ENCODE measurements around the gene HRK.

DNA sequence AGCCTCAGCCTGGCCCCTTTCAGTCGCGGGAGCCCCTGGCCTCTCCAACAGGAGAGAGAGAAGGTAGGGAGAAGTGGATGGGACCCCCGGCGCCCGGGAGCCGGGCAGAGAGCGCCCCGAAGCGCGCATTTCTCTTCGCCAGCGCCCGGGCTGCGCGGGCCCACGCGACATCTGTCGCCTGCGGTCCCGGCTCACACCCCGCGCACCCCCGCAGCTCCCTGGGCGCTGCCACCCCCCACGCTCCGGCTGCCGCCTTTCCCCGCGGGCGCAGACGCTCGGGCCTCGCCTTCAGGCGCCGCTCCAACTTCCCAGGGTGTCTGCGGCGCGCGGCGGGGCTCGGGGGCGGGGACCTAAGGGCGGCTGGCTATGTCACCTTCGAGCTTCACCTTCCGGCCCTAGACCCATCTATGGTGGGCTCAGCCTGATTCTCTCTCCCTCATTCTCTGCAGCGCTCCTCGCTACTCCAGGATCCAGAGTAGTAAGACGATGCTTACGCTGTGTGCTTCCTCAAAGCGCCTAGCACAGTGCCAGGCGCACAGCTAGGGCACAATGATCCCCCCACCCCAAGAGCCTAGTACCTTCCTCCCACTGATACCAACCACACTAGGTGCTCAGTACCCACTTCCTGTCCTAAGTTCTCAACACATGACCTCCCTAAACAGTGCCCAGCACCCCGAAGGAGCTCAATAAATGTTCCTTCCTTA lies 1.6 kb downstream of the HRK start:
- TF ChIP-seq RAD21 (IDR thresholded peaks at IDR 0.05 in 1 of 2, conservative IDR thresholded peaks at IDR 0.05 in 1 of 2; ENCODE audit: low read depth in 2 of 2, low read length in 2 of 2), result no peak
- TF ChIP-seq POLR2A (IDR thresholded peaks at IDR 0.05; ENCODE audit: control extremely low read depth in 1 of 2, low read depth in 2 of 2, low read length in 2 of 2), result no peak
- TF ChIP-seq CTCF (IDR thresholded peaks at IDR 0.05; ENCODE audit: control extremely low read depth in 1 of 3, insufficient read depth in 1 of 3, low read depth in 1 of 3, low read length in 3 of 3), result no peak
- TF ChIP-seq SRF (IDR thresholded peaks at IDR 0.05; ENCODE audit: low read depth, low read length), result no peak
- no peak for TF ChIP-seq E2F6 (IDR thresholded peaks at IDR 0.05)
